Stimulated activated CD4-positive, alpha-beta T cell treated with anti-CD3 and anti-CD28 coated beads, Interleukin-4, amount 100 ng/mL, for 24 hours (primary cell): ENCODE results near the gene VRK3.

ENCODE experiments used
- DNase-seq: peaks from one replicate; pipeline ENCODE4 v3.0.0-alpha.2; 2020

The VRK3 gene

DNA sequence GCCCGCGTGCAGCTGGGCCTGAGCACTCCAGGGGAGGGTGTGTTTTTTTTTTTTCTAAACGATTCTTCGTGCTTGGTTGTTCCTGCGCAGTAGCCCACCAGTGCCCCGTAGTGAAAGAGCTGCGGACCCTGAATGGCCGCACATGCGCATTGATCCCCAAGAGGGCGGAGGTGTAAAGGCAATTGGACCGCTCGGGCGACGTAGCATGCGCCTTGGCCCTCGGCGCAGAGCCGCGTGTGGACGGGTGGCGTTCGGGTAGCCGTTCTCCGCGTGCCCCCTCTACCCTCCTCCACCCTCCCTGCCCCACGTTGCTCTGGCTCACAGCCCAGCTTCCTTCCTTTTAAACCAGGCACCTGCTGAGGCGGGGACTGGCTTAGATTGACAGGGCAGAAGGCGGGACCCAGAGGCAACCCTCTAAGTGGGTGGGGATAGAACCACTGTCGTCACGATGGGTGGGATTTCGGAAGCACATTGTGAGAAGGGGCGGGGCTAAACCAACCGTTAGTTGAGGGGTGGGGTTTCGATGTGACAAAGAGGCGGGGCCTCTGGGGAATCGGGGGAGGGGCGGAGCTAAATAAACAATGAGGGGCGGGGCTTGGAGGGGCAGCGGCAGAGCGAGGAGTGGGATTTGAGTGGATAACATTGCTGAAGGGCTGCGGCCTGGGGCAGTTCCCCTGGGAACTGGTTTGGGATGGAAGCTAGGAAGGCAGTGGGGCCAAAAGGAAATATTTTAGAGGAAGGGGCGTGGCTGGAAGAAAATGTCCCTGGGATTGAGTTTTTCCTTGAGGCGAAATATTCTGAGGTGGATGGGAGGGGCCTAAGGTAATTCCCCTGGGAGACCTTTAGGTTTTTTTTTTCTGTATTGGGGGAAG is 95.3 kb downstream of the VRK3 start:
- peak; percentile 94 for DNase-seq

GRCh38 chr19:49929121-49929610 is 96.0 kb downstream of the VRK3 start, which contains the start of the genes ATF5 and NUP62:
Gene ATF5, plus strand, starts transcription at chr19:49929205. Its CDS starts 1,646 bp downstream, at chr19:49930851.
Gene NUP62, minus strand, starts transcription at chr19:49929504. Its CDS starts 19,697 bp downstream, at chr19:49909807.
- peak; percentile 92 for DNase-seq

- DNase-seq = no peak
These were observed 97.5 kb downstream of the VRK3 start for GRCh38 chr19:49927526-49928264.

- DNase-seq = no peak
These were observed 98.7 kb downstream of the VRK3 start for GRCh38 chr19:49926515-49926914.
